Fibroblast of lung (primary cell): Measurements from ENCODE around the gene PAIP2. TPM values are rescaled to one million over a fixed set of nuclear protein-coding genes. Genes with fewer than 3 reads are reported as not detected.
"Not testable (repeated sequence)": the region's sequence is repeated elsewhere in the genome, so short reads cannot be mapped to it uniquely, and the experiment has no call there.

ENCODE experiments used
- DNase-seq, 2 donors: peaks; one replicate each; pipeline versions ENCODE4 v3.0.0 to v3.0.0-alpha.2; 2010; ENCODE audit warnings: low read depth in 2 of 2
- H2AFZ ChIP-seq: 2 replicates; pipeline ENCODE4 v1.5.1; 2012; ENCODE audit warnings: low read length, control low read depth, inconsistent platforms
- H3K27ac ChIP-seq: 2 replicates; pipeline ENCODE4 v1.5.1; 2011; ENCODE audit warnings: low read length, control low read depth; ENCODE audit not compliant: insufficient read depth
- H3K27me3 ChIP-seq: 2 replicates; pipeline ENCODE4 v1.5.1; 2011; ENCODE audit warnings: mild to moderate bottlenecking, low read length; ENCODE audit not compliant: control insufficient read depth, insufficient read depth
- H3K36me3 ChIP-seq: 2 replicates; pipeline ENCODE4 v1.5.1; 2011; ENCODE audit warnings: low read length; ENCODE audit not compliant: control insufficient read depth, insufficient read depth
- H3K4me1 ChIP-seq: 2 replicates; pipeline ENCODE4 v1.5.1; 2011; ENCODE audit warnings: low read length; ENCODE audit not compliant: control insufficient read depth, insufficient read depth; ENCODE audit errors: extremely low read depth
- H3K4me2 ChIP-seq: 2 replicates; pipeline ENCODE4 v1.5.1; 2011; ENCODE audit warnings: low read length, control low read depth; ENCODE audit not compliant: insufficient read depth; ENCODE audit errors: extremely low read depth
- H3K4me3 ChIP-seq, 4 experiments: fragments of 200-600 bp in 1 of 4; sonication (generic) in 1 of 4; replicated peaks in 1 of 4; 2 replicates each; pipeline ENCODE4 v1.5.1; 2011 to 2016; ENCODE audit warnings: low read length in 4 of 4, low read depth in 3 of 4, mild to moderate bottlenecking in 3 of 4, control low read depth in 2 of 4, inconsistent platforms in 1 of 4, mixed read lengths in 1 of 4; ENCODE audit not compliant: insufficient read depth in 1 of 4; ENCODE audit errors: control extremely low read depth in 1 of 4
- H3K79me2 ChIP-seq: 2 replicates; pipeline ENCODE4 v1.5.1; 2012; ENCODE audit warnings: mild to moderate bottlenecking, low read length, inconsistent platforms; ENCODE audit not compliant: control insufficient read depth, insufficient read depth
- H3K9ac ChIP-seq: 2 replicates; pipeline ENCODE4 v1.5.1; 2011; ENCODE audit warnings: mild to moderate bottlenecking, low read length, control low read depth; ENCODE audit not compliant: insufficient read depth
- H3K9me3 ChIP-seq: 2 replicates; pipeline ENCODE4 v1.5.1; 2012; ENCODE audit warnings: low read depth, low read length; ENCODE audit not compliant: control insufficient read depth, insufficient read depth
- H4K20me1 ChIP-seq: 2 replicates; pipeline ENCODE4 v1.5.1; 2011; ENCODE audit warnings: low read length; ENCODE audit not compliant: control insufficient read depth, insufficient read depth; ENCODE audit errors: extremely low read depth
- CTCF ChIP-seq, 2 donors: IDR thresholded peaks in 1 of 2; conservative IDR thresholded peaks in 1 of 2; 1 replicate in 1 of 2; 2 replicates in 1 of 2; pipeline ENCODE4 v1.5.1; 2011 to 2012; ENCODE audit warnings: low read length in 2 of 2, control low read depth in 1 of 2, inconsistent platforms in 1 of 2, low read depth in 1 of 2, mild to moderate bottlenecking in 1 of 2
- EZH2 ChIP-seq: IDR thresholded peaks from 2 replicates; pipeline ENCODE4 v1.5.1; 2012; ENCODE audit warnings: low read length, control low read depth, mild to moderate bottlenecking; ENCODE audit errors: missing control alignments
- polyA plus RNA-seq, 2 donors: library from polyadenylated mRNA; depleted of rRNA in 1 of 2; stranded (reverse) in 1 of 2; unstranded in 1 of 2; fragments of >200 nt; gene quantifications; 2 replicates each; pipeline ENCODE4 v1.2.1, GENCODE V29; 2011 to 2012; ENCODE audit warnings: missing spikeins in 1 of 2
- total RNA-seq: library from RNA; depleted of rRNA; stranded (reverse); fragments of >200 nt; gene quantifications from 2 replicates; pipeline ENCODE4 v1.2.1, GENCODE V29; 2014

PAIP2 gene
- total and polyA plus RNA-seq, 2 donors (not counting 1 experiment from before 2014, with no cell fraction given): 59.0 to 105 TPM

GRCh38 chr5:139385061-139386049, 43.7 kb downstream of the PAIP2 start:
- no peaks in the 10 kb centered on the region for H3K9me3 ChIP-seq
- no peaks in the 10 kb centered on the region for H4K20me1 ChIP-seq
- no peaks in the 10 kb centered on the region for H3K79me2 ChIP-seq
- H3K4me1 ChIP-seq: no peaks in the 10 kb centered on the region
- peak overlapping the region; percentile 81 for H3K4me2 ChIP-seq
- H3K27me3 ChIP-seq: no peaks in the 10 kb centered on the region
- H2AFZ ChIP-seq: peak overlapping the region; percentile 79
- H3K9ac ChIP-seq: no peak overlapping the region
- TF ChIP-seq CTCF (conservative IDR thresholded peaks at IDR 0.05 in 1 of 2, IDR thresholded peaks at IDR 0.05 in 1 of 2; ENCODE audit: low read depth in 1 of 2, low read length in 2 of 2): no peak
- TF ChIP-seq EZH2: no peak
- peak overlapping the region in 3 of 4 experiments; percentile 32 to 43 (median 38) for H3K4me3 ChIP-seq
- H3K27ac ChIP-seq: peak overlapping the region; percentile 23
- no peaks in the 10 kb centered on the region for H3K36me3 ChIP-seq
- no peak for DNase-seq

GRCh38 chr5:139386050-139386438, 44.4 kb downstream of the PAIP2 start:
- no peaks in the 10 kb centered on the region for H3K79me2 ChIP-seq
- no peak overlapping the region for H2AFZ ChIP-seq
- H3K36me3 ChIP-seq: no peaks in the 10 kb centered on the region
- H3K9me3 ChIP-seq: no peaks in the 10 kb centered on the region
- TF ChIP-seq EZH2: no peak
- TF ChIP-seq CTCF (conservative IDR thresholded peaks at IDR 0.05 in 1 of 2, IDR thresholded peaks at IDR 0.05 in 1 of 2; ENCODE audit: low read depth in 1 of 2, low read length in 2 of 2): no peak
- DNase-seq: no peak
- H3K9ac ChIP-seq: no peak overlapping the region
- no peaks in the 10 kb centered on the region for H3K4me1 ChIP-seq
- H3K27me3 ChIP-seq: no peaks in the 10 kb centered on the region
- no peak overlapping the region for H3K27ac ChIP-seq
- H3K4me2 ChIP-seq: no peak overlapping the region
- no peak overlapping the region for H3K4me3 ChIP-seq
- no peaks in the 10 kb centered on the region for H4K20me1 ChIP-seq

GRCh38 chr5:139386956-139387355, 45.3 kb downstream of the PAIP2 start:
- H3K4me1 ChIP-seq, H3K4me2 ChIP-seq, H3K36me3 ChIP-seq: not testable (repeated sequence)

More at GRCh38 chr5:139386956-139387355, 45.3 kb downstream of the PAIP2 start:
- H3K9me3 ChIP-seq, DNase-seq, H3K27me3 ChIP-seq, H3K4me3 ChIP-seq, H3K9ac ChIP-seq, H4K20me1 ChIP-seq, H3K79me2 ChIP-seq, H3K27ac ChIP-seq, H2AFZ ChIP-seq: not testable (repeated sequence)
